Myocyte (in vitro differentiated cells): Measurements from ENCODE around the gene API5. TPM values are rescaled to one million over a fixed set of nuclear protein-coding genes. Genes with fewer than 3 reads are reported as not detected.
"Not testable (repeated sequence)": the region's sequence is repeated elsewhere in the genome, so short reads cannot be mapped to it uniquely, and the experiment has no call there.

Source experiments
- DNase-seq: peaks from one replicate; pipeline ENCODE4 v3.0.0-alpha.2; 2012; ENCODE audit warnings: low read depth
- polyA plus RNA-seq: library from polyadenylated mRNA; unstranded; fragments of >200 nt; gene quantifications from one replicate; pipeline ENCODE4 v1.2.1, GENCODE V29; 2012; ENCODE audit warnings: missing spikeins
- total RNA-seq: library from RNA; depleted of rRNA; stranded (reverse); fragments of >200 nt; gene quantifications from 2 replicates; pipeline ENCODE4 v1.2.3, GENCODE V29; 2014

The API5 gene
- total RNA-seq: 70.6 and 76.2 TPM in 2 replicates
- polyA plus RNA-seq: 22.2 TPM

DNA sequence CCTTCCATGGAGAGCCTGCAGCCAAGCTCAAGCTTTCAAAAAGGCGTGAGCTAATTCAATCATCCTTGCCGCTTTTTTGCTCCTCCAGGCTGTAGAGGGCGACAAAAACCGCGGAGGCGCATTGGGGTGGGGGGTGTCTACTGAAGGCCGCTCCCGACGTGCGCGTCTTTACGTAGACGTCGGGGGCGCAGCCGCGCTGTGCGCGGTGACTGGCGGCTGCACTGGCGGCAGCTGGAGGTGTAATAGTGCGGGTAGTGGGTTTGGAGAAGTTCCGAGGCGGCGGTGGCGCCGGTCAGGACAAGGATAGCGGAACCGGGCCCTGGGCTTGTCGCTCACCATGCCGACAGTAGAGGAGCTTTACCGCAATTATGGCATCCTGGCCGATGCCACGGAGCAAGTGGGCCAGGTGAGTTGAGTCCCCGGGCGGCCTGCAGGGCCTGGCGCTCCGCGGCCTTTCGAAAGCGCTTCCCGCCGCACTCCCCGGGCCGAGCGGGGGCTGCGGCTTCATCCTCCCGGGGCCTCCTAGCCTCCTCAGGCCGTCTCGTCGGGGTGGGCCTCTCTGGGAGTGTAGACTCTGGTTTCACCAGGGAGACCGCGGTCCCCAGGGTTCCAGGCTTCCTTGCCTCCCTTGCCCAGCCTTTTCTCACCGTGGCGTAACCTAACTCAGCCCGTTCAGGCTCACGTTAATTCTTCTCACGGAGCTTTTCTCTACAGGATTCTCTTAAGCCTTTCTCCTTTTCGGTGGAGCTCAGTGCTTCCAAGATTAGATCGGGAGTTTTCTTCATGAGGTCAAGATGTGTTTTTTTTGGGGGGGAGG lies at the start of gene API5:
API5 (plus strand) TSS at position 206 of the 817 bp plus-strand sequence; CDS start at position 338, 132 bp downstream.
- DNase-seq: peak; percentile 97

GRCh38 chr11:43267856-43268580 lies 43.8 kb upstream of the API5 start:
- DNase-seq: peak; percentile 23

DNA sequence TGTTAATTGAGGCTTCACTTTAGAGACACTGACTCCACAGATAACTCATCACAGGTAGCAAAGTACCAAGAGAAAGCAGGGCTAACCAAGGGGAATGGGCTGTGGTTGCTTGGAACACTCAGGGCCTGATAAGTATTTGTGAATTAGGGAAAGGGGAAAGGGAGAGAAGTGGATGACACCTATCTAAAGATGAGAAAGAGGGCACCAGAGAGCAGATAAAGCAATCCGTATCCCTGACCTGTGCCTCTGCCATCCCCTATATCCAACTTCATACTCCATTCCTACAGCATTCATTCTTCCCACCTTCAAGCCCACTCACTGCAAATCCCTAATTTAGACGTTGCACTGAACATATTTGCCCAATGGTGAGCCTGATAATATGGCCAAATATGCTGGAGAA lies 43.0 kb upstream of the API5 start:
- DNase-seq: no peak

GRCh38 chr11:43269254-43269918 lies 42.4 kb upstream of the API5 start:
- DNase-seq: no peak

DNA sequence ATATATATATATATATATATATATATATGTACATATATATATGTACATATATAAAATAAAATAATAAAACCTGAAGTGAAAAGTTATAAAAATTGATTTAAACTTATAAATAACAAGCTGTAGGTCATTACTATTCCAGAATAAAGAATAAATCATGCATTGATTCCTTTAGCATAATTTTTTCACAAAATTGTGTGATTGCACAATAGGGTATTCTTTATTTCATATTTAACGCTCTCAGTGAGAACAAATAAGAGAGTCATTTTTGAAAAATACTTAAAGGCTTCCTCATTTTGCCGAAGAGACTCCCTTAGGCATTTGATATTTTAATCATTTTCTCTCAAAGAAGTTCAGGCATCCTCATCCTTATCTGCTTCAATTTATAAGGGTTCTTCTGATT lies 41.3 kb upstream of the API5 start:
- DNase-seq: no peak

DNA sequence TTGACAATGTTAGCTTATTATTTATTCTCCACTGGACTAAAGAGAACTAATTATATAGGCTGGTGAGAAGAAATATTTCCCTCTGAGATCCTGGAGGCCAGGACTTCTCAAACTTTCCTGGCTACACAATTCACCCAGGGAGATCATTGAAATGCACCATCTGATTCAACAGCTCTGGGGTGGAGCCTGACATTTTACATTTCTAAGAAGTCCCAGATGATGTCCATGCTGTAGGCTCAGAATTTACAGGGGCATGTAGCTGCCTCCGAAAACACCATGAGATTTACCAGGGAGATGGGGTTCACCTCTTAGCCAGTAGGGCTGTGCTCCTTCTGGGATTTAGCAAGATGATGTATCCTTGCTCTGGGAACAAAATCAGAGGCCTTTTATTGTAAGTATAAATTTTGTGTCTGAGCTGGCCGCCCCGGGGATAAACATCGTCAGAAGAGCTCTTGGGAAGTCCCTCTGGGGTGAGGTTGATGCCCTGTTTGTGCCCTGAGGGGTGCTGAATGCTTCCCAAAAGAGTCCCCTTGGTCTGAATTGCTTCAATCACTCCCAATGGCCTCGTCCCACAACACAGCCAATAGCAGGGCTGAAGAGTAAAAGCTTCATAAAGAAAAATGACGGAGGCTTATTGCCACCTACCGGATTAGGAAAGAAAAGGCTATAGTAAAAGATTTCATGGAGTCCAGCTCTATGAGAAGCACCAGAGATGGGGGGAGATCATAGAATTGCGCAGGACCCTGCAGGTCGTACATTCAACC lies 33.4 kb upstream of the API5 start:
- peak; percentile 34 for DNase-seq

DNA sequence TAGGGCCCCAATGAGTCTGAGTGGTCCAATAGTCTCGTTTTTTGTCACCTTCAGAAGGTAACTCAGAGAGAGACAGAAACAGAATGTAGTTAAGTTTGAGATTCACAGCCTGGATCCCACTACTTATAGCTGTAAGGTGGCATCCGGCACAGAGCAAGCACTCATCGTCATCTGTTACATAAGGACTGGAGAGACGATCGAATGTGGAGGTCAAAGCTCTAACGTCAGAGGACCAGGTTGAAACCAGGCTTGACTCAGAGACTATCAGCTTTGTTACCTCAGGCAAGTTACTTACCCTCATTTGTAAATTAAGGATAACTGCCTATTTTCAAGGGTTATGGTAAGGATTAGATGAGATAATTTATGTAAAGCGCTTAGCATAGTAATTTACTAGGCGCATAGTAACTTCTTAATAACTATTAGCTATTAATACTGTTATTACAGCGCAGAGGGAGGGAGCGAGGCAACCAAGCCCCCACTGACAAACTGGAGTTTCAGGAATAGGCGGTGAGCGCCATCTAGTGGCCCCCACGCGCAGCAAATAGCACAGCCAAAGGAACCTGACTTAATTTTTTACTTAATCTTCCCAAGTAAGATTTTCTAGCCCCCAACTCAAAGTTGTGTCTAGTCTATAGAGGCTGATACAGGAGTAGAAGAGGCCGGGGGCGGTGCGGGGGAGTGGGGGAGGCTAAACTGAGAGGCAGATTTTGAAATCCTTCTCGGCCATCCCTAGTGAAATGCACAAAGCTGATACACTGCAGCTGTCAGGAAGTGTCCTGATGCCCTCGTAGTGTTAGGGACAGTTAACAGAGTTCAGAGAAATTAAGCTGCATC lies 29.0 kb upstream of the API5 start:
- DNase-seq: peak; percentile 49

DNA sequence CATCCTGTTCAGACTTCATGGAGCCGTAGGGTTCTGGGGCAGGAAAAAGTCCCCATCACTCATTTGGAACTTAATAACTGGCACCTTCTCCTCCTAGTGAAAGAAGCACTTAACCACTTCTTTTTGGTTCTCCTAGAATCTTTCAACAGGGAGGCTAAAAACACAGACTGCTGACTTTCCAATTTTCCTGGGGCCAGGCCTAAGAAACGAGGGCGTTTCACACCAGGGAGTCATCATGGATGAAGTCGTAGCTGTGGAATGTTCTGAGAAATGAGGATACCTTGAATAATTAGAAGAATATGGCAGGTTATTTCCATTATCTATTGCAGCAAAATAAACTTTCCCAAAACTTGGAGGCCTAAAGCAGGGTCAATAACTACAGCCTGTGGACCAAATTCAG lies 26.0 kb upstream of the API5 start:
- DNase-seq: no peak

- DNase-seq: no peak
Measured at GRCh38 chr11:43289368-43289767, 22.4 kb upstream of the API5 start.

- DNase-seq: no peak
Measured at GRCh38 chr11:43298397-43298796, 13.4 kb upstream of the API5 start.

GRCh38 chr11:43315966-43316365 lies 4.2 kb downstream of the API5 start:
- peak; percentile 4 for DNase-seq

DNA sequence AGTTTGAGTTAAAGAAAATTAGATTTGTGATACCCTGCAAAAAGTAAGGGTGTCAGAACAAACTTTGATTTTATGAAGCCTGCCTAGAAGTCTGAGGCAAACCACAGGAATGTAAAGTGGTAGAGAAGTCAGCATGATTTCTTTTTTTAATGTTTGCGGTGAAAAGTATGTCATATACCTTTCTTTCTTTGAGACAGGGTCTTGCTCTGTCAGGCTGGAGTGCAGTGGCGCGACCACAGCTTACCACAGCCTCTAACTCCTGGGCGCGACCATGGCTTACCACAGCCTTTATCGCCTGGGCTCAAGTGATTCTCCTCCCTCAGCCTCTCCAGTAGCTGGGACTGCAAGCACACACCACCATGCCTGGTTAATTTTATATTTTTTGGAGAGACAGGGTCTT lies 4.7 kb downstream of the API5 start:
- DNase-seq: peak; percentile 69

- DNase-seq: no peak
Measured at GRCh38 chr11:43327987-43328386, 16.2 kb downstream of the API5 start.

GRCh38 chr11:43328482-43328881 lies 16.7 kb downstream of the API5 start:
- DNase-seq: no peak

DNA sequence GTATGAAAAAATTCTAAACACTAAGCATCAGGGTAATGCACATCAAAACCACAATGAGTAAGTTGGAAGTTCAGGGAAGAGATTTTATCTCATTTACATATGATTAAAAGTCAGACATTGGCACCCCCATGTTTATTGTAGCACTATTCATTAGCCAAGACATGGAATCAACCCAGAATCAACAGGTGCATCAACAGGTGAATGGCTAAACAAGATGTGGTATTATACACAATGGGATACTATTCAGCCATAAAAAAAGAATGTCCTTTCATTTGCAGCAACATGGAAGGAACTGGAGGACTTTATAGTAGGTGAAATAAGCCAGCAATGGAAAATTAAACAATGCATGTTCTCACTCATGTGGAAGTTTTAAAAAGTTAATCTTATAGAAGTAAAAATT lies 29.4 kb downstream of the API5 start:
- DNase-seq: peak; percentile 8

GRCh38 chr11:43351426-43351825 lies 39.6 kb downstream of the API5 start:
- DNase-seq: not testable (repeated sequence)

DNA sequence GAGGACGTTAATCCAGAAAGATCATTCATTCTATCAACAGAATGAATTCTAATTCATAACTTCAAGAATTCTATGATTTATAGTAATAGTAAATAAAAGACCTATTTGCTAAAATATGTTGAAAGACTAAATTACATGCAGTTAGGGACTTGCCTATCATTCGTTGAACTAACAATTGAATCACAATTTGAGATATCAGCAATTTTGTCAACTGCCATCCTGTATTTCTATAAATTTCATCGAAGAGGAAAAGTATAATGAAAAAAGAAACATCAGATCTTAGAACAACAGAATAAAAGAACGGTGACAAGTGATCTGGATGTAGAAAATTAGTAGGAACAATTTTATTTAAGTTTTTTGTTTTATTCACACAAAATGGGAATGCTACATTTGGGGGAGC lies 42.5 kb downstream of the API5 start:
- no peak for DNase-seq

GRCh38 chr11:43356336-43356735 lies 44.5 kb downstream of the API5 start:
- DNase-seq: no peak

DNA sequence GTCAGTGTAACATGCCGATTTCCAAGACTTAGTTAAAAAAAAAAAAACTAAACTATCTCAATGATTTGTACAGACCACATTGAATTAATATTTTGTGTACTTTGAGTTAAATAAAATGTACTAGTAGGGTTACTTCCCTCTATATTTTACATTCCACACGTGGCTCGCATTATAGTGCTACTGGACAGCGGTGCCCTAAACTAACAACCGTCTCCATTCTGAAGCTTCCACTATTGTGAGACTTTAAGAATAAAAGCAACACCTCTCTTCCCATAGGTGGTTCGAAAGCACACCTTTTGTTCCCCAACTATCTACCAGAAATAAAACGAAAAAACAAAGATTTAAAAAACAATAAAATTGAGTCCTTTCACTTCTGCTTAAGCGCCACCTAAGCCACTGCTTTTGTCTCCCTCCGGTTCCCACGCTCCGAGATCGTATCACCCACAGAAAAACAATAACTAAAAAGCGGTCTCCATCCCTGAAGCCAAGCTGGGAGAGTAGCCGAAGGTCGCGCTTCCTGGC lies 46.5 kb downstream of the API5 start:
- DNase-seq: no peak

DNA sequence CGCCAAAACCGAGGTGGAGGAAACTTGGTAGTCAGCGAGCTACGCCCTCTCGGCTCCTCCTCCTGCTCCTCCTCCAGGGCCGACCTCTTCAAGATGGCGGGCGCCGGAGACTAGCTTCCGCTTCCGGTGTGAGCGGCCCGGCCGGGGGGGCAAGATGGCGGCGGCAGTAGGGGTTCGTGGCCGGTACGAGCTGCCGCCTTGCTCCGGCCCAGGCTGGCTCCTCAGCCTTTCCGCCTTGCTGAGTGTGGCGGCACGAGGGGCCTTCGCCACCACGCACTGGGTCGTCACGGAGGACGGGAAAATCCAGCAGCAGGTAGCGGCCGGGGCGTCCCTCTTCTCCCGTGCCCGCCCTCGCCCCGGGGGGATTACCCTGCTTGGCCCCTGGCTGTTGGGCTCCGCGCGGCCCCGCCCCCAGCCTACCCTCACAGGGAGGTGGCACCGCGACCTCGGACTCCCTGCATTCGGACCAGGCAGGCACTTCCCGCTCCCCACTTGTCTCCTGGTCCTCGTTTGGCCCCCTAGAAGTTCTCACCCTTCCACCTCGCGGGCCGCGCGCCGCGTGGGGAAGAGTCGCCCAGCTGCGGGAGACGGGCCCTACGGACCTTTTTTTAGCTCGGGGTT lies 47.1 kb downstream of the API5 start, which contains the start of gene TTC17:
TTC17 (plus strand) TSS at position 120 of the 621 bp plus-strand sequence; CDS start at position 155, 35 bp downstream.
- peak; percentile 92 for DNase-seq
